GM12878 (cell line): ENCODE results near the gene LENEP. TPM values are rescaled to one million over a fixed set of nuclear protein-coding genes. Genes with fewer than 3 reads are reported as not detected.

ENCODE experiments used
- ATAC-seq: fragments of 200-7000 bp; cut with Tn5 transposase; 3 replicates; pipeline ENCODE4 v1.9.1; 2020; ENCODE audit warnings: mild to moderate bottlenecking, moderate library complexity
- BruUV-seq: library from RNA; stranded (reverse); fragments of 400-500 nt; replicated peaks from 2 replicates; lab custom pipeline; 2021; lab: Mats Ljungman, UMichigan
- CTCF ChIA-PET: fragments of 300-600 bp; sonication (Branson Sonifier 250); formaldehyde crosslinking; extraction: SDS; loops from one replicate; lab custom pipeline; 2021; ENCODE audit warnings: inconsistent platforms; lab: Yijun Ruan, JAX
- POLR2A ChIA-PET: fragments of 350-600 bp; formaldehyde crosslinking; extraction: SDS; loops from one replicate; lab custom pipeline; 2021; ENCODE audit warnings: inconsistent platforms; lab: Charles Lee
- RAD21 ChIA-PET: fragments of 300-600 bp; sonication (Branson Sonifier 250); formaldehyde crosslinking; loops from one replicate; lab custom pipeline; 2023; ENCODE audit warnings: antibody characterized with exemption; ENCODE audit not compliant: unreplicated experiment; lab: Charles Lee
- SMC1A ChIA-PET: fragments of 300-600 bp; sonication (Branson Sonifier 250); formaldehyde crosslinking; loops from one replicate; lab custom pipeline; 2023; ENCODE audit not compliant: unreplicated experiment, uncharacterized antibody; lab: Charles Lee
- DNase-seq: peaks from one replicate; pipeline ENCODE4 v3.0.0-alpha.2; 2011; ENCODE audit warnings: low read depth, low spot score
- FAIRE-seq: peaks from 3 replicates; lab custom pipeline; 2011; peaks lifted over from hg19 to GRCh38; lab: Jason Lieb, UNC
- H2AFZ ChIP-seq: 2 replicates; pipeline ENCODE4 v1.6.0; 2011; ENCODE audit warnings: low read depth, low read length, control low read depth; ENCODE audit not compliant: control insufficient read depth
- H3K27ac ChIP-seq: 2 replicates; pipeline ENCODE4 v1.5.1; 2011; ENCODE audit warnings: control low read depth; ENCODE audit not compliant: control insufficient read depth, insufficient read depth
- H3K27me3 ChIP-seq, 2 experiments: replicated peaks in 1 of 2; 2 replicates each; pipeline versions ENCODE4 v1.6.0 to v1.6.1; 2011; ENCODE audit warnings: low read length in 1 of 2; ENCODE audit not compliant: control insufficient read depth in 2 of 2, insufficient read depth in 2 of 2
- H3K36me3 ChIP-seq, 2 experiments: 2 replicates each; pipeline ENCODE4 v1.5.1; 2011; ENCODE audit warnings: low read length in 1 of 2; ENCODE audit not compliant: control insufficient read depth in 2 of 2, insufficient read depth in 2 of 2
- H3K4me1 ChIP-seq: 2 replicates; pipeline ENCODE4 v1.6.1; 2011; ENCODE audit warnings: mild to moderate bottlenecking, low read length, moderate library complexity, mixed read lengths; ENCODE audit not compliant: control insufficient read depth, insufficient read depth
- H3K4me2 ChIP-seq: 2 replicates; pipeline ENCODE4 v1.6.0; 2011; ENCODE audit warnings: control low read depth; ENCODE audit not compliant: control insufficient read depth, insufficient read depth
- H3K4me3 ChIP-seq: fragments of 200-600 bp; sonication (generic); 2 replicates; pipeline ENCODE4 v1.5.1; 2016
- H3K79me2 ChIP-seq: 2 replicates; pipeline ENCODE4 v1.6.0; 2011; ENCODE audit warnings: low read length; ENCODE audit not compliant: control insufficient read depth, insufficient read depth
- H3K9ac ChIP-seq: 2 replicates; pipeline ENCODE4 v1.8.0; 2011; ENCODE audit warnings: low read length, control low read depth, mixed read lengths; ENCODE audit not compliant: control insufficient read depth, insufficient read depth
- H3K9me3 ChIP-seq: replicated peaks from 3 replicates; pipeline ENCODE4 v1.5.1; 2011; ENCODE audit warnings: mild to moderate bottlenecking, low read length; ENCODE audit not compliant: control insufficient read depth, insufficient read depth
- H4K20me1 ChIP-seq: 2 replicates; pipeline ENCODE4 v1.6.0; 2011; ENCODE audit not compliant: control insufficient read depth, insufficient read depth
- ATF7 ChIP-seq: fragments of 450-650 bp; IDR thresholded peaks from 2 replicates; pipeline ENCODE4 v1.6.1; 2016; ENCODE audit warnings: low read depth, mild to moderate bottlenecking
- BACH1 ChIP-seq: fragments of 450-650 bp; IDR thresholded peaks from 2 replicates; pipeline ENCODE4 v1.6.1; 2017; ENCODE audit warnings: mild to moderate bottlenecking, borderline replicate concordance
- CEBPB ChIP-seq, 2 experiments: fragments of 150-350 bp in 1 of 2; IDR thresholded peaks; 2 replicates each; pipeline ENCODE4 v1.6.1; 2012 to 2014; ENCODE audit warnings: low read depth in 2 of 2, low read length in 2 of 2, borderline replicate concordance in 1 of 2, inconsistent platforms in 1 of 2
- CHD4 ChIP-seq: fragments of 200-600 bp; sonication (generic); IDR thresholded peaks from 2 replicates; pipeline ENCODE4 v1.6.1; 2016; ENCODE audit warnings: mild to moderate bottlenecking
- CREM ChIP-seq: IDR thresholded peaks from 2 replicates; pipeline ENCODE4 v1.6.1; 2014; ENCODE audit warnings: antibody characterized with exemption, low read depth
- DPF2 ChIP-seq: fragments of 450-650 bp; IDR thresholded peaks from 2 replicates; pipeline ENCODE4 v1.6.1; 2017; ENCODE audit warnings: mild to moderate bottlenecking
- FOS ChIP-seq: IDR thresholded peaks from 3 replicates; pipeline ENCODE4 v1.6.1; 2011; ENCODE audit warnings: borderline replicate concordance; ENCODE audit not compliant: insufficient read length; ENCODE audit errors: extremely low read depth
- JUNB ChIP-seq: IDR thresholded peaks from 2 replicates; pipeline ENCODE4 v1.6.1; 2016; ENCODE audit warnings: antibody characterized with exemption, mild to moderate bottlenecking
- NR2C1 ChIP-seq: fragments of 450-650 bp; IDR thresholded peaks from 2 replicates; pipeline ENCODE4 v1.6.1; 2017; ENCODE audit warnings: antibody characterized with exemption, mild to moderate bottlenecking, moderate library complexity
- PML ChIP-seq: IDR thresholded peaks from 2 replicates; pipeline ENCODE4 v1.6.1; 2012; ENCODE audit warnings: low read length, inconsistent platforms
- RAD21 ChIP-seq: IDR thresholded peaks from 2 replicates; pipeline ENCODE4 v1.6.1; 2011; ENCODE audit warnings: mild to moderate bottlenecking, low read depth, low read length, moderate library complexity; ENCODE audit not compliant: insufficient read depth
- SP1 ChIP-seq: IDR thresholded peaks from one replicate; pipeline ENCODE4 v1.6.1; 2011; ENCODE audit warnings: low read depth, low read length
- SREBF2 ChIP-seq: IDR thresholded peaks from 2 replicates; pipeline ENCODE4 v1.6.1; 2012; ENCODE audit warnings: mild to moderate bottlenecking, low read length
- TAF1 ChIP-seq: IDR thresholded peaks from 2 replicates; pipeline ENCODE4 v1.6.1; 2011; ENCODE audit warnings: mild to moderate bottlenecking, low read depth, low read length, borderline replicate concordance
- WRNIP1 ChIP-seq: IDR thresholded peaks from 2 replicates; pipeline ENCODE4 v1.6.1; 2011; ENCODE audit warnings: low read depth, low read length, improper control_type of control experiment, borderline replicate concordance
- WGBS: methylation state at CpG from one replicate; pipeline ENCODE4 v1.1.6; 2016; ENCODE audit warnings: low lambda C conversion rate; ENCODE audit not compliant: insufficient replicate concordance, insufficient coverage; ENCODE audit errors: missing lambda C conversion rate; 5-methylcytosine and 5-hydroxymethylcytosine counted together
- in situ Hi-C: fragments of 300-500 bp; cut with MboI; formaldehyde crosslinking; loops from 9 replicates; pipeline ENCODE4 v1.14.3; 2018; ENCODE audit warnings: mixed read lengths
- intact Hi-C: fragments of 100-400 bp; cut with micrococcal nuclease; formaldehyde crosslinking; loops from one replicate; pipeline ENCODE4 v1.14.2; 2022; ENCODE audit not compliant: unreplicated experiment
- polyA plus RNA-seq, 11 experiments: library from polyadenylated mRNA; depleted of rRNA in 4 of 11; unstranded in 6 of 11; stranded (reverse) in 5 of 11; fragments of >200 nt; fragmentation: Nextera tagmentation in 4 of 11; fragmentation: Illumina TruSeq in 1 of 11; extraction: Ambion mirVana in 4 of 11; extraction: Trizol in 1 of 11; gene quantifications; 1 replicate in 1 of 11; 2 replicates in 10 of 11; pipeline versions ENCODE4 v1.2.1 to v1.2.3, GENCODE V29; 2011 to 2016; ENCODE audit warnings: inconsistent platforms in 2 of 11, missing spikeins in 2 of 11, low read depth in 1 of 11
- total RNA-seq, 4 experiments: library from RNA; depleted of rRNA in 3 of 4; stranded (reverse); fragments of >200 nt in 3 of 4; fragmentation: Illumina TruSeq in 1 of 4; extraction: Trizol in 1 of 4; gene quantifications; 2 replicates each; pipeline versions ENCODE4 v1.2.1 to v1.2.3, GENCODE V29; 2013 to 2021
- TF ChIP-seq, protein P1 (sequence below), 3 experiments: IDR thresholded peaks in 2 of 3; conservative IDR thresholded peaks in 1 of 3; 2 replicates each; pipeline ENCODE4 v1.5.1; 2011; ENCODE audit warnings: low read depth in 3 of 3, low read length in 3 of 3, mild to moderate bottlenecking in 3 of 3, control low read depth in 2 of 3, moderate library complexity in 2 of 3, inconsistent platforms in 1 of 3, mixed read lengths in 1 of 3; ENCODE audit not compliant: control insufficient read depth in 2 of 3, insufficient read depth in 1 of 3; ENCODE audit errors: extremely low read depth in 1 of 3
- TF ChIP-seq, protein P2 (sequence below): fragments of 450-650 bp; IDR thresholded peaks from 2 replicates; pipeline ENCODE4 v1.6.1; 2017; ENCODE audit warnings: mild to moderate bottlenecking, low read depth, inconsistent platforms; ENCODE audit not compliant: poor library complexity, severe bottlenecking

LENEP gene
- total and polyA plus RNA-seq, 10 of the 15 experiments (the other 5 are each of a cell fraction or from before 2014, with no cell fraction given): 0.27 to 1.1 (median 0.64) TPM; not detected in 7

DNA sequence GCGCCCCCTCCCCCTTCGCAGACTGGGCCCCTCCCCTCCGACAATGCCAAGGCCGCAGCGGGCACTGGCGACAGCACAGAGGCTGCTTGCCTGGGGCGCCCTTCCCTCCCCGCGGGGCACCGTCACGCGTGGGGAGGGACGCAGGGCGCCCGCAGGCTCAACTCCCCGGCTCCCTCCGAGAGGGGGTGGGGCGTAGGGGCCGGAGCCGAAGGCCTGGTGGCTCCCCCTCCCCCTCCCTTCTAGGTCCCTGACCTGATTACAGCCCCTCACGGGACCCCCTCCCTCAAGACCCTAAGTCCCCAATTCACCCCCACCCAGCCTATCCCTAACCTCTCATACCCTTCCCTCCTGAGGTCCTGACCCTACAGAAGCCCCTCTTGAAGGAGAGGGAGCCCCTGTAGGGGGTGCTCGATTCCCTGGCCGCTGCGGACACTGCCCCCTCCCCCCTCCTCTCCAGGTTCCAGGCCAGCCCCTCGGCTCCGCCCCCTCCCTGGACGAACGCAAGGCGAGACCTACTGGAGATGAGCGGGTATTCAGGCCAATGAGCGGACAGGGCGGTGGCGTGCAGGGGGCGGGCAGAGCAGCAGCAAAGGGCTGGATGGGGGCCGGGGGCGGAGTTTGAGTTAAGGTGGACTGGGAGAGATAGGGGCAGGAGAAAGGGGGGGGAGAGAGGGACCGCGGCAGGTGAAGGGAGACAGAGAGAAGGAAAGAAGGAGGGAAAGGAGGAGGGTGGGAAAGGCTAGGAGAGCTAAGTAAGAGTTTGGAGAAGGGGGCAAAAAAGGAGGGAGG, 8.5 kb downstream of the LENEP start:
- ChIA-PET RAD21 (interaction anchor here (0.8 to 3.3 kb wide), 4 partner anchors 16 to 83 kb away, joined by 3 to 14 read pairs (median 6); no protein-coding TSS in a partner anchor), SMC1A (interaction anchor here (0.8 to 0.9 kb wide), 4 partner anchors 25 to 60 kb away, joined by 3 to 4 read pairs (median 3); no protein-coding TSS in a partner anchor), CTCF (interaction anchor here (0.6 to 11.0 kb wide), 6 partner anchors 15 to 135 kb away, joined by 3 to 226 read pairs (median 3); partner anchors contain the start of genes CKS1B, FLAD1 and SHC1), POLR2A (interaction anchor here (0.6 to 3.4 kb wide), 8 partner anchors 15 to 799 kb away, joined by 3 to 36 read pairs (median 4); partner anchors contain the start of genes ADAM15, CKS1B, FLAD1 and SHC1)
- H3K4me2 ChIP-seq: peak overlapping the region; percentile 36
- H3K36me3 ChIP-seq: no peaks in the 10 kb centered on the region; a peak in 1 of 4 replicates
- peak; percentile 76 for ATAC-seq
- H3K4me1 ChIP-seq: peaks cover 39% of the 10 kb centered on the region
- in situ Hi-C loops (no loop called here), intact Hi-C loops (loop anchor here (2.0 to 5.0 kb wide), 3 partner anchors 15 to 65 kb away; partner anchors contain the start of genes PMVK and PYGO2)
- H2AFZ ChIP-seq: peak overlapping the region; percentile 90
- peak overlapping the region; percentile 98 for H3K4me3 ChIP-seq
- no peaks in the 10 kb centered on the region for H3K9me3 ChIP-seq
- no peaks in the 10 kb centered on the region for H3K27me3 ChIP-seq
- peak overlapping the region; percentile 79 for H3K27ac ChIP-seq
- peaks cover 46% of the 10 kb centered on the region for H3K79me2 ChIP-seq
- WGBS: under 1% methylated on average over 24 of the region's 38 CpGs
- no TSS peak for BruUV-seq
- peak; percentile 73 for FAIRE-seq
- peak overlapping the region; percentile 66; the same call in 1 of the 2 replicates for H3K9ac ChIP-seq
- peak; percentile 94 for DNase-seq
- H4K20me1 ChIP-seq: 0 out of 2 replicates have a peak, but pooled peaks cover 2% of the 10 kb centered on the region
- TF ChIP-seq WRNIP1 (peak; percentile 100), BACH1 (peak; percentile 98), FOS (peak; percentile 45), CEBPB (IDR thresholded peaks at IDR 0.05; ENCODE audit: borderline replicate concordance in 1 of 2, low read depth in 2 of 2, low read length in 2 of 2) (0 out of 4 replicates have a peak, but pooled peaks of 1 of the 2 experiments have one; percentile 27), JUNB (no peak), PML (no peak), SREBF2 (no peak), RAD21 (peak; percentile 32; the same call in 1 of the 2 replicates), CHD4 (0 out of 2 replicates have a peak, but pooled peaks have one; percentile 43), CREM (peak; percentile 34; the same call in 1 of the 2 replicates), NR2C1 (peak; percentile 27; the same call in 1 of the 2 replicates), ATF7 (peak; percentile 51), SP1 (peak; percentile 93), TAF1 (peak; percentile 50; the same call in 1 of the 2 replicates), DPF2 (0 out of 2 replicates have a peak, but pooled peaks have one; percentile 15)
- TF ChIP-seq, protein P1, sequence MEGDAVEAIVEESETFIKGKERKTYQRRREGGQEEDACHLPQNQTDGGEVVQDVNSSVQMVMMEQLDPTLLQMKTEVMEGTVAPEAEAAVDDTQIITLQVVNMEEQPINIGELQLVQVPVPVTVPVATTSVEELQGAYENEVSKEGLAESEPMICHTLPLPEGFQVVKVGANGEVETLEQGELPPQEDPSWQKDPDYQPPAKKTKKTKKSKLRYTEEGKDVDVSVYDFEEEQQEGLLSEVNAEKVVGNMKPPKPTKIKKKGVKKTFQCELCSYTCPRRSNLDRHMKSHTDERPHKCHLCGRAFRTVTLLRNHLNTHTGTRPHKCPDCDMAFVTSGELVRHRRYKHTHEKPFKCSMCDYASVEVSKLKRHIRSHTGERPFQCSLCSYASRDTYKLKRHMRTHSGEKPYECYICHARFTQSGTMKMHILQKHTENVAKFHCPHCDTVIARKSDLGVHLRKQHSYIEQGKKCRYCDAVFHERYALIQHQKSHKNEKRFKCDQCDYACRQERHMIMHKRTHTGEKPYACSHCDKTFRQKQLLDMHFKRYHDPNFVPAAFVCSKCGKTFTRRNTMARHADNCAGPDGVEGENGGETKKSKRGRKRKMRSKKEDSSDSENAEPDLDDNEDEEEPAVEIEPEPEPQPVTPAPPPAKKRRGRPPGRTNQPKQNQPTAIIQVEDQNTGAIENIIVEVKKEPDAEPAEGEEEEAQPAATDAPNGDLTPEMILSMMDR (IDR thresholded peaks at IDR 0.05 in 2 of 3, conservative IDR thresholded peaks at IDR 0.05 in 1 of 3; ENCODE audit: control insufficient read depth in 2 of 3, extremely low read depth in 1 of 3, insufficient read depth in 1 of 3, low read depth in 3 of 3, low read length in 3 of 3): peak; percentile 37 to 53 (median 51); a peak in 5 of 6 replicates
- TF ChIP-seq, protein P2, sequence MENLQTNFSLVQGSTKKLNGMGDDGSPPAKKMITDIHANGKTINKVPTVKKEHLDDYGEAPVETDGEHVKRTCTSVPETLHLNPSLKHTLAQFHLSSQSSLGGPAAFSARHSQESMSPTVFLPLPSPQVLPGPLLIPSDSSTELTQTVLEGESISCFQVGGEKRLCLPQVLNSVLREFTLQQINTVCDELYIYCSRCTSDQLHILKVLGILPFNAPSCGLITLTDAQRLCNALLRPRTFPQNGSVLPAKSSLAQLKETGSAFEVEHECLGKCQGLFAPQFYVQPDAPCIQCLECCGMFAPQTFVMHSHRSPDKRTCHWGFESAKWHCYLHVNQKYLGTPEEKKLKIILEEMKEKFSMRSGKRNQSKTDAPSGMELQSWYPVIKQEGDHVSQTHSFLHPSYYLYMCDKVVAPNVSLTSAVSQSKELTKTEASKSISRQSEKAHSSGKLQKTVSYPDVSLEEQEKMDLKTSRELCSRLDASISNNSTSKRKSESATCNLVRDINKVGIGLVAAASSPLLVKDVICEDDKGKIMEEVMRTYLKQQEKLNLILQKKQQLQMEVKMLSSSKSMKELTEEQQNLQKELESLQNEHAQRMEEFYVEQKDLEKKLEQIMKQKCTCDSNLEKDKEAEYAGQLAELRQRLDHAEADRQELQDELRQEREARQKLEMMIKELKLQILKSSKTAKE: peak; percentile 42
